ENCODE data around the gene EPN2. TPM values are rescaled to one million over a fixed set of nuclear protein-coding genes. Genes with fewer than 3 reads are reported as not detected.

Gene EPN2
- total RNA-seq, 1 experiment from 2014 or later = 73.1 TPM

DNA sequence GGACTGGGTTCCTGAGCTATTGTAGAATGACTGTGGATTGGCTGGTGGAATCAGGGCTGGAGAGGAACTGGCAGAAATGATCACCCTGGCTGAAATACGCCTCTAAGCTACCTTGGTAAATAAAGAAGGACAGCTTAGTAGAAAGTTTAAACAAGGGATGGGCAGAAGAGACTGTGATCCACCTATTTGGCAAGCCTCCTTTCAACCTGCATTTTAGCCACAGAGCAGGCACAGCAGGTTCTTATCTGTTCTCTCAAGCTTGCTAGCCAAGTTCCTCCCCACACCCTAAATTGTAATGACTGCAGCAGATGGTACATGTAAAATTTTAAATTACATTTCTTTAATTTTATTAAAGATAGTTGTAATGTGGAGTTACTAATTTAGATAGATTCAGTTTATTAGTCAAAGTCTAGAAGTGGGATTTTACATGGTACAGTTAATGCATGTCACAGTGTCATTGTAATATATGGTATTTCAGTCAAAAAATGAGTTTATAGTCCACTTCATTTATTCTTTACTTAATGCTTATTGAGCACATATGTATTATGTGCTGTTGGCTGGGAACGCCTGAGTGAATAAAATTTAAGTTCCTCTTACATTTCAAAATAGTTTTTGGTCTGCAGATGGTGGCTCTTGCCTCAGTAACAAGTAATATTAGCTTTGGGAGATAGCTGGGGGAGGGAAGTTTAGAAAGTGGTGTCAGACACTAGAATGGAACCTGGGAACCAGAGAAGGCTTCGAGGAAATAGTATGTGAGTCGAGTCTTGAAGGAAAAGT lies 11.2 kb downstream of the EPN2 start:
- ATAC-seq = no peak; the same call in 1 of the 2 replicates
- no TSS peak for BruUV-seq (replicated peaks)
- TF ChIP-seq, protein P1, sequence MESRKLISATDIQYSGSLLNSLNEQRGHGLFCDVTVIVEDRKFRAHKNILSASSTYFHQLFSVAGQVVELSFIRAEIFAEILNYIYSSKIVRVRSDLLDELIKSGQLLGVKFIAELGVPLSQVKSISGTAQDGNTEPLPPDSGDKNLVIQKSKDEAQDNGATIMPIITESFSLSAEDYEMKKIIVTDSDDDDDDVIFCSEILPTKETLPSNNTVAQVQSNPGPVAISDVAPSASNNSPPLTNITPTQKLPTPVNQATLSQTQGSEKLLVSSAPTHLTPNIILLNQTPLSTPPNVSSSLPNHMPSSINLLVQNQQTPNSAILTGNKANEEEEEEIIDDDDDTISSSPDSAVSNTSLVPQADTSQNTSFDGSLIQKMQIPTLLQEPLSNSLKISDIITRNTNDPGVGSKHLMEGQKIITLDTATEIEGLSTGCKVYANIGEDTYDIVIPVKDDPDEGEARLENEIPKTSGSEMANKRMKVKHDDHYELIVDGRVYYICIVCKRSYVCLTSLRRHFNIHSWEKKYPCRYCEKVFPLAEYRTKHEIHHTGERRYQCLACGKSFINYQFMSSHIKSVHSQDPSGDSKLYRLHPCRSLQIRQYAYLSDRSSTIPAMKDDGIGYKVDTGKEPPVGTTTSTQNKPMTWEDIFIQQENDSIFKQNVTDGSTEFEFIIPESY (IDR thresholded peaks at IDR 0.05; ENCODE audit: extremely low read depth, insufficient replicate concordance, low read length) = no peak
- TF ChIP-seq, protein P2, sequence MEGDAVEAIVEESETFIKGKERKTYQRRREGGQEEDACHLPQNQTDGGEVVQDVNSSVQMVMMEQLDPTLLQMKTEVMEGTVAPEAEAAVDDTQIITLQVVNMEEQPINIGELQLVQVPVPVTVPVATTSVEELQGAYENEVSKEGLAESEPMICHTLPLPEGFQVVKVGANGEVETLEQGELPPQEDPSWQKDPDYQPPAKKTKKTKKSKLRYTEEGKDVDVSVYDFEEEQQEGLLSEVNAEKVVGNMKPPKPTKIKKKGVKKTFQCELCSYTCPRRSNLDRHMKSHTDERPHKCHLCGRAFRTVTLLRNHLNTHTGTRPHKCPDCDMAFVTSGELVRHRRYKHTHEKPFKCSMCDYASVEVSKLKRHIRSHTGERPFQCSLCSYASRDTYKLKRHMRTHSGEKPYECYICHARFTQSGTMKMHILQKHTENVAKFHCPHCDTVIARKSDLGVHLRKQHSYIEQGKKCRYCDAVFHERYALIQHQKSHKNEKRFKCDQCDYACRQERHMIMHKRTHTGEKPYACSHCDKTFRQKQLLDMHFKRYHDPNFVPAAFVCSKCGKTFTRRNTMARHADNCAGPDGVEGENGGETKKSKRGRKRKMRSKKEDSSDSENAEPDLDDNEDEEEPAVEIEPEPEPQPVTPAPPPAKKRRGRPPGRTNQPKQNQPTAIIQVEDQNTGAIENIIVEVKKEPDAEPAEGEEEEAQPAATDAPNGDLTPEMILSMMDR (IDR thresholded peaks at IDR 0.05 in 2 of 3, conservative IDR thresholded peaks at IDR 0.05 in 1 of 3; ENCODE audit: borderline replicate concordance in 1 of 3, insufficient read depth in 1 of 3, low read depth in 2 of 3, low read length in 2 of 3) = no peak
- TF ChIP-seq JUND (IDR thresholded peaks at IDR 0.05) = no peak
- TF ChIP-seq, protein P3, sequence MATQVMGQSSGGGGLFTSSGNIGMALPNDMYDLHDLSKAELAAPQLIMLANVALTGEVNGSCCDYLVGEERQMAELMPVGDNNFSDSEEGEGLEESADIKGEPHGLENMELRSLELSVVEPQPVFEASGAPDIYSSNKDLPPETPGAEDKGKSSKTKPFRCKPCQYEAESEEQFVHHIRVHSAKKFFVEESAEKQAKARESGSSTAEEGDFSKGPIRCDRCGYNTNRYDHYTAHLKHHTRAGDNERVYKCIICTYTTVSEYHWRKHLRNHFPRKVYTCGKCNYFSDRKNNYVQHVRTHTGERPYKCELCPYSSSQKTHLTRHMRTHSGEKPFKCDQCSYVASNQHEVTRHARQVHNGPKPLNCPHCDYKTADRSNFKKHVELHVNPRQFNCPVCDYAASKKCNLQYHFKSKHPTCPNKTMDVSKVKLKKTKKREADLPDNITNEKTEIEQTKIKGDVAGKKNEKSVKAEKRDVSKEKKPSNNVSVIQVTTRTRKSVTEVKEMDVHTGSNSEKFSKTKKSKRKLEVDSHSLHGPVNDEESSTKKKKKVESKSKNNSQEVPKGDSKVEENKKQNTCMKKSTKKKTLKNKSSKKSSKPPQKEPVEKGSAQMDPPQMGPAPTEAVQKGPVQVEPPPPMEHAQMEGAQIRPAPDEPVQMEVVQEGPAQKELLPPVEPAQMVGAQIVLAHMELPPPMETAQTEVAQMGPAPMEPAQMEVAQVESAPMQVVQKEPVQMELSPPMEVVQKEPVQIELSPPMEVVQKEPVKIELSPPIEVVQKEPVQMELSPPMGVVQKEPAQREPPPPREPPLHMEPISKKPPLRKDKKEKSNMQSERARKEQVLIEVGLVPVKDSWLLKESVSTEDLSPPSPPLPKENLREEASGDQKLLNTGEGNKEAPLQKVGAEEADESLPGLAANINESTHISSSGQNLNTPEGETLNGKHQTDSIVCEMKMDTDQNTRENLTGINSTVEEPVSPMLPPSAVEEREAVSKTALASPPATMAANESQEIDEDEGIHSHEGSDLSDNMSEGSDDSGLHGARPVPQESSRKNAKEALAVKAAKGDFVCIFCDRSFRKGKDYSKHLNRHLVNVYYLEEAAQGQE (IDR thresholded peaks at IDR 0.05; ENCODE audit: low read depth) = no peak
- TF ChIP-seq, protein P4, sequence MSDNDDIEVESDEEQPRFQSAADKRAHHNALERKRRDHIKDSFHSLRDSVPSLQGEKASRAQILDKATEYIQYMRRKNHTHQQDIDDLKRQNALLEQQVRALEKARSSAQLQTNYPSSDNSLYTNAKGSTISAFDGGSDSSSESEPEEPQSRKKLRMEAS (IDR thresholded peaks at IDR 0.05) = no peak
- TF ChIP-seq SRF (IDR thresholded peaks at IDR 0.05; ENCODE audit: low read depth) = no peak
- TF ChIP-seq SIN3A (IDR thresholded peaks at IDR 0.05; ENCODE audit: low read depth) = no peak
- TF ChIP-seq EZH2 (IDR thresholded peaks at IDR 0.05) = no peak
- no peak for TF ChIP-seq FOSL1 (IDR thresholded peaks at IDR 0.05; ENCODE audit: low read depth)
- no peak for TF ChIP-seq YY1 (IDR thresholded peaks at IDR 0.05; ENCODE audit: extremely low read depth, insufficient replicate concordance, low read depth, low read length)
- no peak for TF ChIP-seq ZFX (IDR thresholded peaks at IDR 0.05)
- TF ChIP-seq EZH2phosphoT487 (IDR thresholded peaks at IDR 0.05; ENCODE audit: borderline replicate concordance) = no peak
- TF ChIP-seq CBX3 (IDR thresholded peaks at IDR 0.05; ENCODE audit: low read depth) = no peak
- TF ChIP-seq POLR2A (IDR thresholded peaks at IDR 0.05; ENCODE audit: borderline replicate concordance, extremely low read depth, insufficient read depth, insufficient read length) = no peak
- no peak for TF ChIP-seq CEBPB (IDR thresholded peaks at IDR 0.05; ENCODE audit: low read depth)
- no peak for TF ChIP-seq TCF7L2 (IDR thresholded peaks at IDR 0.05; ENCODE audit: borderline replicate concordance, extremely low read depth, insufficient read depth, insufficient read length)
- TF ChIP-seq POLR2AphosphoS5 (IDR thresholded peaks at IDR 0.05; ENCODE audit: low read depth, low read length) = no peak

More for the DNA sequence above, 11.2 kb downstream of the EPN2 start:
- Histone ChIP-seq H4K20me1 (ENCODE audit: insufficient read depth) (no peaks in the 10 kb centered on the region; the same call in 1 of the 2 replicates), H3K4me3 (replicated peaks in 1 of 2; ENCODE audit: low read depth in 1 of 2, low read length in 2 of 2) (no peak overlapping the region), H3K27me3 (ENCODE audit: insufficient read depth, low read length) (no peaks in the 10 kb centered on the region), H3K9ac (ENCODE audit: low read length) (0 out of 2 replicates have a peak overlapping the region, but pooled peaks have one; percentile 15), H3K79me2 (ENCODE audit: insufficient read depth, low read length) (peaks cover 93% of the 10 kb centered on the region), H3K4me2 (ENCODE audit: low read length) (peak overlapping the region; percentile 45), H3K9me3 (ENCODE audit: control insufficient read depth in 1 of 2, insufficient read depth in 1 of 2, low read depth in 1 of 2, low read length in 2 of 2) (no peaks in the 10 kb centered on the region), H3K4me1 (ENCODE audit: control insufficient read depth in 1 of 2, insufficient read depth in 2 of 2, low read length in 2 of 2) (peaks cover 19 to 49% of the 10 kb centered on the region in 2 experiments), H3K9me2 (ENCODE audit: insufficient read depth) (no peaks in the 10 kb centered on the region), H3K36me3 (ENCODE audit: control insufficient read depth in 1 of 2, insufficient read depth in 2 of 2, low read length in 2 of 2) (no peaks in the 10 kb centered on the region), H3K27ac (ENCODE audit: low read depth, low read length) (no peak overlapping the region), H2AFZ (ENCODE audit: low read depth, low read length, poor library complexity, severe bottlenecking) (no peak overlapping the region)
- ChIA-PET RAD21 (ENCODE audit: low non-redundant PET in 1 of 2, low total read pairs in 2 of 2, uncharacterized antibody in 2 of 2, unreplicated experiment in 2 of 2) (no interaction called here), CTCF (no interaction called here), POLR2A (no interaction called here)
- DNase-seq (ENCODE audit: low read depth, low spot score) = no peak
- intact Hi-C loops (cut with micrococcal nuclease) = no loop called here
